NCI-H2171 treated with DMSO at 0.1 percent for 48 hours (cell line): ENCODE data around the gene CD300A.
"Not testable (repeated sequence)": the region's sequence is repeated elsewhere in the genome, so short reads cannot be mapped to it uniquely, and the experiment has no call there.

Experiments used
- DNase-seq: peaks from one replicate; lab custom pipeline; 2025; lab: John Stamatoyannopoulos, UW

CD300A gene

DNA sequence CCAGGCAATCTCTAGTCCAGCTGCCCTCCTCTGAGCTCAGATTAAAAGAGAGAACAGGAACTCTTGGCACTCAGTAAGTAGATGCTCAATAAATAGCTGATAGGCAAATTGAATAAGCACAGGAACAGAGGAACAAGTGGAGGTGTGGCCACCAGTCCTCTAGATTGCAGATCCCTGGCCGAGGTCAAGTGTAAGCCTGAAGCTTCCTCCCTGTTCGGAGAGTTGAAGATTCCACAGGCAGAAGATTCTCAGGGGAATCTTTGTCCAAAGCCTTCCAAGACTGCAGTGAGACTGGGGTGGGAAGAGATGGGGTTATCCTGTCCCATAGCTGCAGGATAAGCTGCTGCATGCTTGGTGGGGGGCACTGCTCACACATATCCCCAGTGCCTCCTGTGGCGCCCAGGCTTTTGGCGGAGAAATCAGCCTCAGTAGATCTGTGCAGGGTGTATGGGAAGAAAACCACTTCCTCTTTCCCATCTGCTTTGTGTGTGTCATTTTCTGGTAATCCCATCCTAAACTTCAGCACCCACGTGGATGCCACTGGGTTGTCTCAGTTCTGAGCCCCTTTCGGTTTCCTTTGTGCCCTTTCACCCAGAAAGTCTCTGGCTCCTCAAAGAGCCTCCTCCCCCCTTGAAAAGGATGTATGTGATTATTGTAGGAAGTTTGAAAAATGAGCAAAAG is 12.1 kb downstream of the CD300A start:
- no peak for DNase-seq

DNA sequence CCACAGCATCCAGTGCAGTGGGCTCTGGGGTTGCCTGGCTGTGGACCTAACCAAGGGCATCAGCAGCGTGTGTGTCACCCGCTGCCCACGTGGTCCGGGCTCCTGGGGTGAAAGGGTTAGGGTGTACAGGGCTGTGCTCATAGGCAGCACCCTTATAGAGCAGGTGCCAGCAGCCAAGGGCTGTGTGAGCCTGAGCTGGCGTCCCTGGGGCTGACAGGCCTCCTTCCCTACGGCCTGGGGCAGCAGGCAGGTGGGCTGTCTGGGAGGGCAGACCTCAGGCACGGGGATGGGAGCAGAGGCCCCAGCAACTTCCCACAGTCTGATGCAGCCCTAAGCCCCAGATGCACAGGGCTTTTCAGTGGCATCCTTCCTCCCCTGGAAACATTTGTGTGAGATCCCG is 13.9 kb downstream of the CD300A start:
- DNase-seq: no peak

GRCh38 chr17:74481621-74482020 is 15.2 kb downstream of the CD300A start:
- no peak for DNase-seq

- no peak for DNase-seq
These were observed 17.6 kb downstream of the CD300A start for GRCh38 chr17:74484066-74484465.

GRCh38 chr17:74485022-74485743 is 18.7 kb downstream of the CD300A start:
- no peak for DNase-seq

DNA sequence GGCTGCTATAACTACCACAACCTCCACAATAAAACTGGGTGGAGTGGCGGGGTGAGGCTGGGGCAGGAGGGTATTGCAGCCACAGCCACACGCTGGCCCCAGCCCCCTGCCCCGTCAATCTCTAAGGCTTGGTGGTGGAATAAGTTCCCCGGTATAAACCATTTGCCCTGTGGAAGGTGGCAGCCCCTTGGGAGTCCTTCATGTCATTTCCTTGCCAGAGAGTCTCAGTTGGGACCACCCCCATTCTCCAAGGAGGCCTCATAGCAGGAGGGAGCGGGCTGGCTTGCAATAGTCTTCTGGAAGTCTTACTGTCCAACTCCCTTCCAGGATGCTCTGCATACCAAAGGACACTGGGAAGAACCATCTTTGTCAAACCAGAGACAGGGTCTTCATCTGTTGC is 19.4 kb downstream of the CD300A start:
- no peak for DNase-seq

DNA sequence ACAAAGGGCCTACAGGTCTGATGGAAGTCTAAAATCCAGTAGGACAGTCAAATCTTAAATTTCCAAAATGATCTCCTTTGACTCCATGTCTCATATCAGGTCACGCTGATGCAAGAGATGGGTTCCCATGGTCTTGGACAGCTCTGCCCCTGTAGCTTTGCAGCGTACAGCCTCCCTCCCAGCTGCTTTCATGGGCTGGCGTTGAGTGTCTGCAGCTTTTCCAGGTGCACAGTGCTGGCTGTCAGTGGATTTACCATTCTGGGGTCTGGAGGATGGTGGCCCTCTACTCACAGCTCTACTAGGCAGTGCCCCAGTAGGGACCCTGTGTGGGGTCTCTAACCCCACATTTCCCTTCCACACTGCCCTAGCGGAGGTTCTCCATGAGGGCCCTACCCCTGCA is 21.8 kb downstream of the CD300A start:
- DNase-seq: not testable (repeated sequence)

DNA sequence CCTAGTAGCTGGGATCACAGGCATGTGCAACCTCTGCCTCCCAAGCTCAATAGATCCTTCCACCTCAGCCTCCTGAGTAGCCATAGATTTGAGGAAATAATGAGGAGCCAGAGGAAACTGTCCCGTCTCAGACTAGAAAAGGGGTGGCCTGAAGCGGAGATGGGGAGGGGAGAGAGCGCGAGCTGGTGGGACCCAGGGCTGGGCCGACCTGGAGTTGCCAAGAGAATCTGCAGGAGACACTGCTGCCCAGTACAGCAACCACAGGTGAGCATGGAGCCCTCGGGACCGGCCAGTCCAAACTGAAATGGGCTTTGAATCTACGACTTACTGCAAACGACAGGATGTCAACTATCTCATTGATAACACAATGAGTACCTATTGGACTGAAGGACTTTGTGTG is 24.3 kb downstream of the CD300A start:
- no peak for DNase-seq

DNA sequence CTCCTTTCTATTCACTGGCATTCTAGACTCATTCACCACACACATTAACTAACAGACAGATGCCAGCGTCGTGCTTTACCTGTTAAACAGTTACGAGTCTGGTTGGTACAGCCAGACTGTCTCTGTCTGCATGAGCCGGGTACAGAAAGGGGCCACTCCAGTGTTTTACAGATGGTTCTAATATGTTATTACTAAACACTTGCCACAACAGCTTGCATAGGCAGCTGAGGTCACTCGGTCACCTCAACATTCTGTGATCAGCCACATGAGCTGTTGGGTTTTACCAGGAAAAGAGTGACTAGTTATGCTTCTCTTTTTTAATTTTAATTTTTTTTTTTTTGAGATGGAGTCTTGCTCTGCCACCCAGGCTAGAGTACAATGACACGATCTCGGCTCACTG is 25.2 kb downstream of the CD300A start:
- DNase-seq: peak; percentile 11

GRCh38 chr17:74493331-74493833 is 26.9 kb downstream of the CD300A start:
- DNase-seq: peak; percentile 69

DNA sequence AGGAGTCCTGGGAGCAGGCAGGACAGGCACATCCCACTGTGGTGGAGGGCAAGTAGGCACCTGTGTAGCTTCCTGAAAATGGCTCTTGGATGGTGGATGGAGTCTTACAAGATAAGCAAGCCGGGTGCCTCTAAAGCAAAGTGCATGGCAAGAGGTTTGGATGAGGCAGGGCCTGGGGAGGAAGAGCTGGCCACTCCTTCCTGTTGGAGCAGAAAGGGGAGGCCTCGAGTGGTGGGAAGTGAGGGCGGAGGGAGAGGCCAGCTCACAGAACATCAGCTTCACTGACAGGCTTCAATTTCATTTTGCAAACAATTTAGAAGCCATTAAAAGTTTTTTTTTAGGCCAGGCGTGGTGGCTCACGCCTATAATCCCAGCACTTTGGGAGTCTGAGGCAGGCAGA is 31.0 kb downstream of the CD300A start:
- no peak for DNase-seq

- no peak for DNase-seq
These were observed 33.6 kb downstream of the CD300A start for GRCh38 chr17:74499992-74500391.

DNA sequence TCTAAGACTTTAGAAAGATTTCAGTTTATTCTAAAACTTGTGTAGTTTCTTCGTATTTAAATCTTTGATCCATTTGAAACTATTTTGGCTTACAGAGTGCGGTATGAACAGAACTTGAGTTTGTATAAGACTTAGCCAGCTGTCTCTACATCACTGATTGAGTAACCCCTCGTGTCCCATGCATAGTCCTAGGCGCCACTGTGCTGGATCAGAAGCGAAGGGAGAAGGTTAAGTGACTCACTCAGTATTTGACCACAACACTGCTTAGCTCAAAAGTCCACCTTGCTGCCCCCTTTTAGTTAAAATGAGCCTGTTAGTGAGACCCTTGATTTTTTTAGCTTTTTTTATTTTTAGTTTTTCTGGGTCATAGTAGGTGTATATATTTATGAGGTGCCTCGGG is 36.4 kb downstream of the CD300A start:
- DNase-seq: no peak

- not testable (repeated sequence) for DNase-seq
These were observed 37.5 kb downstream of the CD300A start for GRCh38 chr17:74503949-74504348.

- DNase-seq: no peak
These were observed 41.7 kb downstream of the CD300A start for GRCh38 chr17:74508156-74508555.

GRCh38 chr17:74512036-74512435 is 45.6 kb downstream of the CD300A start:
- DNase-seq: no peak

- DNase-seq: no peak
These were observed 46.2 kb downstream of the CD300A start for GRCh38 chr17:74512624-74513091.

- peak; percentile 87 for DNase-seq
These were observed 47.7 kb downstream of the CD300A start for GRCh38 chr17:74513987-74514631.

DNA sequence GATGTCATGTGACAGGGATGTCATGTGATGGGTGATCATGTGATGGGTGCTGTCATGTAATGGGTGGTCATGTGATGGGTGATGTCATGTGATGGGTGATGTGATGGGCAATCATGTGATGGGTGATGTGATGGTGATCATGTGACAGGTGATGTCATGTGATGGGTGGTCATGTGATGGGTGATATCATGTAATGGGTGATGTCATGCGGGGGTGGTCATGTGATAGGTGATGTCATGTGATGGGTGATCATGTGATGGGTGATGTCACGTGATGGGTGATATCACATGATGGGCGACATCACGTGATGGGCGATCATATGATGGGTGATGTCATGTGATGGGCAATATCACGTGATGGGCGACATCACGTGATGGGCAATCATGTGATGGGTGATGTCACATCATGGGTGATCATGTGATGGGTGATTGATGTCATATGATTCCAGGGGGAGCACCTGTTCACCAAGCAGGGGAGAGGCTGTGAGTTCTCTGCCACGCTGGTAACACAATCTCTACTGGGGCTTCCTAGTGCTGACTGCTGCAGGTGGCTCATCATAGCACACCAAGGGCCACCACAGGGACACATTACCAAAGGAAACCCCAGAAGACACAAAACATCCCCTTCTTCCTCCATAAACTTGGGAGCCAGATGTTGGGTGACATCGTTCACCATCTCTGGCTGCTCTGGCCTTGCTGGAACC is 48.3 kb downstream of the CD300A start:
- no peak for DNase-seq

DNA sequence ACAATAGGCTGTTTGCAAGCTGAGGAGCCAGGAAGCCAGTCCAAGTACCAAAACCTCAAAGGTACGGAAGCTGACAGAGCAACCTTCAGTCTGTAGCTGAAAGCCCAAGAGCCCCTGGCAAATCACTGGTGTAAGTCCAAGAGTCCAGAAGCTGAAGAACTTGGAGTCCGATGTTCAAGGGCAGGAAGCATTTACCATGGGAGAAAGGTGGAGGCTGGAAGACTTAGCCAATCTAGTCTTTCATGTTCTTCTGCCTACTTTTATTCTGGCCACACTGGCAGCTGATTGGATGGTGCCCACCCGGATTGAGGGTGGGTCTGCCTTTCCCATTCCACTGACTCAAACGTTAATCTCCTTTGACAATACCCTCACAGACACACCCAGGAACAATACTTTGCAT is 49.5 kb downstream of the CD300A start:
- no peak for DNase-seq

DNA sequence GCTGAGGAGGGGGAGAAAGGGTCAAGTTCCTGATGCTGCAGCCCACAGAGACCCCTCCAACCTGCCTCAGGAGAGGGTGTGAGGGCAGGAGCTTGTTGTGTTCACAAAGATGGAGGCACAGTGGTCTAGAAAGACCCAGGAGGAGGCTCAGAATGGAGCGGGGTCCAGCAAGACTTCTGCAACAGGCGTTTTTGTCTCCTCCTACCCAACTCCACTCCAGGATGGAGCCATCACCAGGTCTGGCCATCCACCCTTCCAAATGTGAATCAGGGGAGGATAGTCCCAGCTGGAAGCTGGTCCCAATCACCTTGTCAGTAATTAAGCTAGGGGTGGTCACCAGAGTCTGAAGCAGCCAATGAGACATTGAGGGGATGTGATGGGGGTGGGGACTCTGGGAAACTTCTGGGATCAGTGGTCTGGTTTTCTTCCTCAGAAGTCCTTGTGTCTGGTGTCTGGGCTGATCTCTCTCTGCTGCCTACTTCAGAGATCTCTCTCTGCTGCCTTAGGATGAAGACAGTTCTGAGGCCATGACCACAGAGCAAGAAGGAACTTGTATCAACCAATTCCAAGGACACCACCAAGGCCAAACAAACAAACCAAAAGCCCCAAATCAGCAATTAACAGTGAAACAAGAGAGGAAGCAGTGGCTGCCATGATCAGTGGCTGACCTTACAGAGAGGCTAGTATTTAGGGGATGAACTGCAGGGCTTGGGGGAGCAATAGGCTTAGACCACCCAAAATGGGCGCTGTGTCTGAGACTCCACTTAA is 50.3 kb downstream of the CD300A start:
- no peak for DNase-seq
